Loucy (cell line): Measurements from ENCODE around the gene IPO4.

Source experiments
- CTCF ChIP-seq: fragments of 200-600 bp; sonication (generic); conservative IDR thresholded peaks from 2 replicates; pipeline ENCODE4 v1.5.1; 2014; ENCODE audit warnings: mild to moderate bottlenecking, antibody characterized with exemption, low read length
- EZH2phosphoT487 ChIP-seq: fragments of 200-600 bp; IDR thresholded peaks from 2 replicates; pipeline ENCODE4 v1.6.1; 2018; ENCODE audit warnings: antibody characterized with exemption, mild to moderate bottlenecking, moderate library complexity, borderline replicate concordance

GRCh38 chr14:24207104-24207551 is 18.5 kb upstream of the IPO4 start:
- TF ChIP-seq CTCF (no peak), EZH2phosphoT487 (no peak)
